Measurements from ENCODE around the gene MPPED1. TPM values are rescaled to one million over a fixed set of nuclear protein-coding genes. Genes with fewer than 3 reads are reported as not detected.

Gene MPPED1
- total and polyA plus RNA-seq, 2 of the 13 experiments (the other 11 are each of a cell fraction or from before 2014, with no cell fraction given), result 0.77 TPM; not detected in 1

- peak; percentile 86 for TF ChIP-seq ZNF687 (CRISPR knock-in tag; IDR thresholded peaks at IDR 0.05)
- peak; percentile 89 for TF ChIP-seq NR2F6 (IDR thresholded peaks at IDR 0.05)
- peak; percentile 93 for TF ChIP-seq NR2F6 (CRISPR knock-in tag; IDR thresholded peaks at IDR 0.05)
- TF ChIP-seq ZFX (CRISPR knock-in tag; IDR thresholded peaks at IDR 0.05; ENCODE audit: low read depth), result peak; percentile 40
- TF ChIP-seq NCOR1 (IDR thresholded peaks at IDR 0.05; ENCODE audit: borderline replicate concordance, low read length), result peak; percentile 66
- TF ChIP-seq TFAP4 (IDR thresholded peaks at IDR 0.05; ENCODE audit: borderline replicate concordance, low read depth), result peak; percentile 80
- peak; percentile 77 for TF ChIP-seq MLX (CRISPR knock-in tag; IDR thresholded peaks at IDR 0.05)
- peak; percentile 49 for TF ChIP-seq ELF3 (CRISPR knock-in tag; IDR thresholded peaks at IDR 0.05)
- TF ChIP-seq SMAD1 (CRISPR knock-in tag; IDR thresholded peaks at IDR 0.05; ENCODE audit: borderline replicate concordance, low read depth), result peak; percentile 27; the same call in 1 of the 2 replicates
- TF ChIP-seq ZNF746 (CRISPR knock-in tag; IDR thresholded peaks at IDR 0.05), result peak; percentile 75
- TF ChIP-seq HMG20B (CRISPR knock-in tag; conservative IDR thresholded peaks at IDR 0.05), result no peak
- 0 out of 2 replicates have a peak, but pooled peaks have one; percentile 36 for TF ChIP-seq KLF13 (CRISPR knock-in tag; IDR thresholded peaks at IDR 0.05)
- TF ChIP-seq KAT8 (CRISPR knock-in tag; IDR thresholded peaks at IDR 0.05), result no peak
- TF ChIP-seq PHF21A (CRISPR knock-in tag; IDR thresholded peaks at IDR 0.05), result no peak
- 0 out of 2 replicates have a peak, but pooled peaks have one; percentile 29 for TF ChIP-seq ZNF614 (CRISPR knock-in tag; IDR thresholded peaks at IDR 0.05; ENCODE audit: borderline replicate concordance)
- peak; percentile 83; the same call in 1 of the 2 replicates for TF ChIP-seq ZNF713 (CRISPR knock-in tag; IDR thresholded peaks at IDR 0.05)
- TF ChIP-seq ZNF660 (CRISPR knock-in tag; IDR thresholded peaks at IDR 0.05; ENCODE audit: borderline replicate concordance, low read depth), result no peak
- TF ChIP-seq KDM2A (CRISPR knock-in tag; IDR thresholded peaks at IDR 0.05; ENCODE audit: borderline replicate concordance, low read depth), result 0 out of 2 replicates have a peak, but pooled peaks have one; percentile 29
- TF ChIP-seq RAD51 (IDR thresholded peaks at IDR 0.05; ENCODE audit: borderline replicate concordance), result no peak
- TF ChIP-seq ARID5B (CRISPR knock-in tag; IDR thresholded peaks at IDR 0.05), result peak; percentile 49
Observed at GRCh38 chr22:43474161-43475101, 62.6 kb downstream of the MPPED1 start (continued).
